CD4-positive, alpha-beta T cell treated with Interleukin-6 at 100 ng/mL for 8 hours (primary cell): ENCODE data around the gene SPTSSB.

ENCODE experiments used
- DNase-seq: peaks from one replicate; pipeline ENCODE4 v3.0.0-alpha.2; 2020; ENCODE audit warnings: mixed read lengths, low spot score

Gene SPTSSB

GRCh38 chr3:161339517-161340500 is 31.5 kb downstream of the SPTSSB start:
- DNase-seq: no peak

GRCh38 chr3:161337311-161337710 is 34.0 kb downstream of the SPTSSB start:
- DNase-seq: no peak

GRCh38 chr3:161336661-161337060 is 34.7 kb downstream of the SPTSSB start:
- DNase-seq: no peak

- DNase-seq: no peak
These were observed 37.6 kb downstream of the SPTSSB start for GRCh38 chr3:161333696-161334095.

GRCh38 chr3:161332792-161333191 is 38.5 kb downstream of the SPTSSB start:
- DNase-seq: no peak

GRCh38 chr3:161325059-161325458 is 46.3 kb downstream of the SPTSSB start:
- DNase-seq: no peak

- DNase-seq: no peak
These were observed 47.2 kb downstream of the SPTSSB start for GRCh38 chr3:161323926-161324621.

- DNase-seq: no peak
These were observed 48.3 kb downstream of the SPTSSB start for GRCh38 chr3:161322781-161323568.

GRCh38 chr3:161320837-161321236 is 50.5 kb downstream of the SPTSSB start:
- no peak for DNase-seq

- no peak for DNase-seq
These were observed 51.5 kb downstream of the SPTSSB start for GRCh38 chr3:161319867-161320266.

GRCh38 chr3:161317077-161317476 is 54.2 kb downstream of the SPTSSB start:
- DNase-seq: no peak

- DNase-seq: no peak
These were observed 55.2 kb downstream of the SPTSSB start for GRCh38 chr3:161316006-161316689.

GRCh38 chr3:161314836-161315395 is 56.4 kb downstream of the SPTSSB start:
- no peak for DNase-seq

- DNase-seq: peak; percentile 52
These were observed 60.5 kb downstream of the SPTSSB start for GRCh38 chr3:161310649-161311423.

- DNase-seq: peak; percentile 9
These were observed 66.0 kb downstream of the SPTSSB start for GRCh38 chr3:161305095-161305991.

GRCh38 chr3:161296814-161297213 is 74.5 kb downstream of the SPTSSB start:
- DNase-seq: no peak

- no peak for DNase-seq
These were observed 76.0 kb downstream of the SPTSSB start for GRCh38 chr3:161295325-161295724.
